Activated CD8-positive, alpha-beta memory T cell treated with anti-CD3 and anti-CD28 coated beads for 36 hours (primary cell): ENCODE results near the gene PRR13. TPM values are rescaled to one million over a fixed set of nuclear protein-coding genes. Genes with fewer than 3 reads are reported as not detected.
"Not testable (repeated sequence)": the region's sequence is repeated elsewhere in the genome, so short reads cannot be mapped to it uniquely, and the experiment has no call there.

Experiments used
- CTCF ChIA-PET: fragments of 350-600 bp; sonication (Branson Sonifier 250); formaldehyde crosslinking; loops from one replicate; lab custom pipeline; 2021; ENCODE audit warnings: antibody characterized with exemption; lab: Charles Lee
- POLR2A ChIA-PET: fragments of 350-600 bp; sonication (Branson Sonifier 250); formaldehyde crosslinking; loops from one replicate; lab custom pipeline; 2021; ENCODE audit warnings: antibody characterized with exemption; lab: Charles Lee
- total RNA-seq, 2 experiments: library from RNA; stranded (reverse); gene quantifications; one replicate each; pipeline ENCODE4 v1.2.3, GENCODE V29; 2021

The PRR13 gene, protein sequence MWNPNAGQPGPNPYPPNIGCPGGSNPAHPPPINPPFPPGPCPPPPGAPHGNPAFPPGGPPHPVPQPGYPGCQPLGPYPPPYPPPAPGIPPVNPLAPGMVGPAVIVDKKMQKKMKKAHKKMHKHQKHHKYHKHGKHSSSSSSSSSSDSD
- total RNA-seq, result 100 to 1,000 TPM; 237 to 244 TPM

DNA sequence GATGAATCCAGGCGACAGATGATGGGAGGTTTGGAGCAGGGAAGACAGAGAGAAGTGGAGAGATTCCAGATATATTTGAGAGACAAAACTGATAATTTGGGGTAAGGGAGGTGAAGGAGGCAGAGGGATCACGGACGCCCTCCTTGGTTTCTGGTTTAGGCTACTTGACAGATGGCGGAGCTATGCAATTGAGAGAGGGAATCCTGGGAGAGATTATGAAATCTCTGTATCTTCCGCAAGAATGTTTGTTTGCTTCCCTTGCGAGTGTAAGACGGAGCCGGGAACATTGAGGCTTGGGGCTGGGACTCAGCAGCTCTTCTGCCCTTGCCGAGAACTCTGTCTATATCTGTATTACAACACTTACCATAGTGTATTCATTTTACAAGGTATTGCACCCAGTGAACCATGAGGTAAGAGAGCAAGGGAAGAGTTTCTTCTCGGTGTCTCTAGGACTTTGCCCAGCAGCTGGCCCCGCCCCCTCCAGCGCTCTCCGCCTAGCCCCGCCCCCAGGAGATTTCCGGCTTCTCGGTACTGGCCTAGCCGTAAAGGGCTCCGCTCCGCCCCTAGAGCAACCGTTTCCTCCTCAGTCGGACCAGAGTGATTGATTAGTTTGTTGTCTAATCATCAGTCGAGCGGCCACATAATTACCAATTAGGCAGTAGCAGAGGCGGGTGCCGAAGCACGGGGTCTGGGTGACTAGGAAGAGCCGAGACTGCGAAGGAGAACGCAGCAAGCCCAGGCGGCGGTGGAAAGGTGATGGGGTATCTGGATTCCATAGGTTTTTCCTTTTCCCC lies at the start of gene PRR13:
Gene PRR13 (plus strand): TSS at position 695 of the 794 bp plus-strand sequence. CDS start 981 bp downstream, outside the sequence.
- POLR2A ChIA-PET, result interaction anchor here (0.6 to 1.1 kb wide), 2 partner anchors 13 to 97 kb away, joined by 4 to 5 read pairs; no protein-coding TSS in a partner anchor
- CTCF ChIA-PET, result interaction anchor here (0.7 to 2.5 kb wide), 7 partner anchors 10 to 220 kb away, joined by 3 to 8 read pairs (median 6); no protein-coding TSS in a partner anchor

DNA sequence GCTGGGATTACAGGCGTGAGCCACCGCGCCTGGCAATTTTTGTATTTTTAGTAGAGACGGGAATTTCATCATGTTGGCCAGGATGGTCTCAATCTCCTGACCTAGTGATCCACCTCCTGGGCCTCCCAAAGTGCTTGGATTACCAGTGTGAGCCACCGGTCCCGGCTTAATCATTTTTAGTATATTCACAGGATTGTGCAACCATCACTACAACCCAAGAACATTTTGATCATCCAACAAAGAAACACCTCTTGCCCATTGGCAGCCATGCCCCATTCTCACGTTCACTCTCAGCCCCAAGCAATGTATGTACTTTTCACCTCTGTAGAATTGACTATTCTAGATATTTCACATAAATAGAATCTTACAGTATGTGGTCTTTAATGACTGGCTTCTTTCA lies 41.6 kb upstream of the PRR13 start:
- CTCF ChIA-PET, result interaction anchor here (1.7 kb wide), 1 partner anchor 18 kb away, joined by 6 read pairs; no protein-coding TSS in a partner anchor
- POLR2A ChIA-PET, result no interaction called here

DNA sequence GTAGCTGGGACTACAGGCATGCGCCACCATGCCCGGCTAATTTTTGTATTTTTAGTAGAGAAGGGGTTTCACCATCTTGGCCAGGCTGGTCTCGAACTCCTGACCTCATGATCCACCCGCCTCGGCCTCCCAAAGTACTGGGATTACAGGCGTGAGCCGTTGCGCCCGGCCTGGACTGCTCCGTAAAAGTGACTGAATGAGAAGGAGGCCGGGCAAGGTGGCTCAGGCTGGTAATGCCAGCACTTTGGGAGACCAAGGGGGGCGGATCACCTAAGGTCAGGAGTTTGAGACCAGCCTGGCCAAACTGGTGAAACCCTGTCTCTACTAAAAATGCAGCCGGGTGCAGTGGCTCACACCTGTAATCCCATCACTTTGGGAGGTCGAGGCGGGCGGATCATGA lies 39.2 kb upstream of the PRR13 start:
- POLR2A ChIA-PET, result interaction anchor here (0.6 kb wide), 1 partner anchor 53 kb away, joined by 3 read pairs; no protein-coding TSS in a partner anchor
- CTCF ChIA-PET, result not testable (repeated sequence)

DNA sequence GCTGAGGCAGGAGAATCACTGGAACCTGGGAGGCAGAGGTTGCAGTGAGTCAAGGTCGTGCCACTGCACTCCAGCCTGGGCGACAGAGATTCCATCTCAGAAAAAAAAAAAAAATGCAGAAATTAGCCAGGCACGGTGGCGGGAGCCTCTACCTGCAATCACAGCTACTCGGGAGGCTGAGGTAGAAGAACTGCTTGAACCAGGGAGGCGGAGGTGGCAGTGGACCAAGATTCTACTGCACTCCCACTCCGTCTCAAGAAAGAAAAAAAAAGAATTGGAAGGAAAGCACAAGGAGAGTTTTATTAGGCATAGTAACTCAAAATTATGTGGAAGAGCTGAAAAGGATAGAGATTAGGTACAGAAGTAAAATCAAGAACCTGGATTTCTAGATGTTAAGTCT lies 38.7 kb upstream of the PRR13 start:
- ChIA-PET POLR2A (no interaction called here), CTCF (interaction anchor here (0.8 kb wide), 1 partner anchor 75 kb away, joined by 3 read pairs; no protein-coding TSS in a partner anchor)

DNA sequence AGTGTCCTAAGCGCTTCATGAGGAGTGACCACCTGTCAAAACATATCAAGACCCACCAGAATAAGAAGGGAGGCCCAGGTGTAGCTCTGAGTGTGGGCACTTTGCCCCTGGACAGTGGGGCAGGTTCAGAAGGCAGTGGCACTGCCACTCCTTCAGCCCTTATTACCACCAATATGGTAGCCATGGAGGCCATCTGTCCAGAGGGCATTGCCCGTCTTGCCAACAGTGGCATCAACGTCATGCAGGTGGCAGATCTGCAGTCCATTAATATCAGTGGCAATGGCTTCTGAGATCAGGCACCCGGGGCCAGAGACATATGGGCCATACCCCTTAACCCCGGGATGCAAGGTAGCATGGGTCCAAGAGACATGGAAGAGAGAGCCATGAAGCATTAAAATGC lies 30.6 kb upstream of the PRR13 start:
- ChIA-PET CTCF (interaction anchor here (1.0 to 2.6 kb wide), 2 partner anchors 10 to 25 kb away, joined by 3 to 6 read pairs; no protein-coding TSS in a partner anchor), POLR2A (no interaction called here)

DNA sequence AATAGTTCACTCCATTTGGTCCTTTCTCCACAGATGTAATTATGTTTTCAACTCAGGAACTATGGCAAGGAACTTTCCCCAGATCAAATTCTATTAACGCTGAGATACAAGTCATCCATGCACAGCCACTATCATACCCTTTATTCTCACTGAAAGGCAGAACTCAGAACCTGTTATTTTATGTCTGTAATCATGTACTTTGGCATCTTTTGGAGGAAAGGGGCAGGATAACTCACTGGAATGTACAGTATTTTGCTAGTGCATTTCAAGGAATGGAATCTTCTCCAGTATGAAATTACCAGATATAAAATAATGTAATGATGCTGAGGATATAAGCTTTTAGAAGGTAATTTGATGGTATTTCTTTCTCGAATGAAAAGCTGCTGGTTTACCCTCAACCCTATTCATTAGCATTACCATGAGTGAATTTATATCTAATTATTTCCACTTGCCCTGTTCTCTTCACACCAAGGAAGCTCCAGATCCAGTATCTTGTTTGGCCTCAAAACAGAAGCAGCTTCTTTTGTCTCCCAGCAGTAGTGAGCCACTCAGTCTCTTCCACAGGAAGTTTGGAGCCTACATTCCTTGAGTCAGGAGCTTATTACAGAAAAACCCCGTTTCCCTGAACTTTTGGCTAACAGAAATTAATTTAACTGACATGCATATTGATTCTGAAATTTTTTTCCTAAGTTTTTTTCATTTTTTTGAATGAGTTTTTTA lies 27.9 kb upstream of the PRR13 start:
- ChIA-PET POLR2A (interaction anchor here (1.4 kb wide), 1 partner anchor 31 kb away, joined by 4 read pairs; no protein-coding TSS in a partner anchor), CTCF (interaction anchor here (1.0 kb wide), 1 partner anchor 93 kb away, joined by 3 read pairs; the partner anchor contains the start of gene AAAS)

DNA sequence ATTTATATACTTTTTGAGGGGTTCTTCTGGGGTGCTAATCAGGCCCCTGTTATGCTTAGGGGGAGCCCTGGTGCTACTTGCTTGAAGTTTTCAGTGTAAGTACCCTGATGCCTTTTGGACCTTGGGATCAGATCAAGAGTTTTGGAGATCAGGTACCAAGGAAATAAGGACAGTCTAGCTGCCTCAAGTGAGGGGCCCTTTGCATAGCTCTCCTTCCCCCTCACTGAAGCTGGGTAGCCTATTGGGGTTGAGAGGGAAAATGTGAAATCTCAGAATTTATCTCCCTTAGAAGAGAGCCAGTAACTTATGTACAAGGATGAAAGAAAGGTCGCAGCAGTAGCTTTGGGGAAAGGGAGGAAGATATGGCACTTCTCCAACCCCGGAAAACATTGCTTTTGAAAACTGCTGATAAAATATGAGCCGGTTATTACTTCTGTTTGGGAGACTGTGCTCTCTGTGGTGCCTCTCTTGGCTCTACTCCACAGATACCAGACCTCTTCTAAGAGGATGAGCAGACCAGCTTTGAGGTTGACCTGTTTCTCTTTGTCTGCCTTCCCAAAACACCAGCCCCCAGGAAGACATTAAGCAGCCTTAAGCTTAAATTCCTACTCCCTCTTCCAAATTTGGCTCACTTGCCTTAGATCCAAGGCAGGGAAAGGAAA lies 26.6 kb upstream of the PRR13 start:
- ChIA-PET CTCF (interaction anchor here (0.5 to 1.0 kb wide), 2 partner anchors 47 to 94 kb away, joined by 3 read pairs; partner anchors contain the start of gene AAAS), POLR2A (interaction anchor here (0.6 to 1.4 kb wide), 2 partner anchors 29 to 32 kb away, joined by 4 to 7 read pairs; no protein-coding TSS in a partner anchor)

DNA sequence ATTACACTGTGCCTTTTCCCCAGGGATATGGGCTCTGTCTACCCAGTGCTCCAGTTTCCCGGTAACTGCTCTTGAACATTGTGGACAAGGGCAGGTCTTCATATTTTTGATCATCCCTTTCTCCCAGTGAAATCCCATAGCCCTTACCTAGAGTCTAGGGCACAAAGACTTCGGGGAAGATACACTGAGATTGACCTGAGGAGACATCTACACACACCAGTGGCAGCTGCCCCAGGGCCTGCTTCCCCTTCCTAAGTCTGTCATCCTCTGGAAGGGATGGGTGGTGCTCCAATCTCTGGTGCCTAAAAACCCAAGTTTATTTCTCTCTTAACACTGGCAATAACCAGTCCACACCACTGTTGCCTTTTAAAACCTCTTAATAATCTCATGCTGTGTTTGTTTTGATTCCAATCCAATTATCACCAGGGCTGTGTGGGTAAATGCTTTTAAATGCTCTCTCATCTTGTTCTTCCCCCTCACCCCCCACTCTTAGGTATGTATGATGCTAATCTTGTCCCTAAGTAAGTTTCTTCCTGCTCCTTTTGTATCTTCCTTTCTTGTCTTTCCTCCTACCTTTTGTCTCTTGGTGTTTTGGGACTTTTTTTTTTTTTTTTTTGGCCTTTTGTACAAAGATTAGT lies 25.7 kb upstream of the PRR13 start:
- CTCF ChIA-PET, POLR2A ChIA-PET: not testable (repeated sequence)

DNA sequence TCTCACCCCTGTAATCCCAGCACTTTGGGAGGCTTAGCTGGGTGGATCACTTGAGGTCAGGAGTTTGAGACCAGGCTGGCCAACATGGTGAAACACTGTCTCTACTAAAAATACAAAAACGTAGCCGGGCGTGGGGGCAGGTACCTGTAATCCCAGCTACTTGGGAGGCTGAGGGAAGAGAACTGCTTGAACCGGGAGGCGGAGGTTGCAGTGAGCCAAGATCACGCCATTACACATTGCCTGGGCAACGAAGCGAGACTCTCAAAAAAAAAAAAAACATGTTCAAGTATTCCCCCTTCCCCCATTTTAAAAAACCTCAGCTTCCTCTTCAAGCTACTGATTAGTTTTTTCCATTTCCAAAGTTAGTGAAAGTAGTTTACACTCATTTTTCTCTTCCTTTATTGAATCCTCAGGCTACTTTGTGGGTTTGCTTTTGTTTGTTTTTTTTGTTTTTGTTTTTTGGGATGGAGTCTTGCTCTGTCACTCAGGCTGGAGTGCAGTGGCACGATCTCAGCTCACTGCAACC lies 24.2 kb upstream of the PRR13 start:
- CTCF ChIA-PET, result interaction anchor here (0.8 to 2.7 kb wide), 6 partner anchors 27 to 96 kb away, joined by 3 to 17 read pairs (median 4); partner anchors contain the start of gene AAAS
- POLR2A ChIA-PET, result interaction anchor here (0.5 to 0.6 kb wide), 2 partner anchors 83 to 92 kb away, joined by 3 to 4 read pairs; no protein-coding TSS in a partner anchor

DNA sequence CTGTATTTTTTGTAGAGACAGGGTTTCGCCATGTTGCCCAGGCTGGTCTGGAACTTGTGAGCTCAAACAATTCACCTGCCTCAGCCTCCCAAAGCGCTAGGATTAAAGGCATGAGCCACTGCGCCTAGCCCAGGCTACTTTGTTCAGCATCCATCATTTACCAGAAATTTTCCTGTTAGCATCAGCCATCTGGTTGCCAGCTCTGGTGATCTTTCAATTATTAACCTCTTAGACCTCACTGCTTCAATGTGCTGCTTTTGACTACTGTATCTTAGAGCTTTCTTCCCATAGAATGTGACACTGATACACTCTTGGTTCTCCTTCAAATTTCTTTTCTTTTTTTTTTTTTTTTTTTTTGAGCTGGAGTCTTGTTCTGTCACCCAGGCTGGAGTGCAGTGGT lies 23.3 kb upstream of the PRR13 start:
- CTCF ChIA-PET, result interaction anchor here (0.6 to 2.7 kb wide), 5 partner anchors 65 to 245 kb away, joined by 3 to 17 read pairs (median 3); partner anchors contain the start of gene AAAS

DNA sequence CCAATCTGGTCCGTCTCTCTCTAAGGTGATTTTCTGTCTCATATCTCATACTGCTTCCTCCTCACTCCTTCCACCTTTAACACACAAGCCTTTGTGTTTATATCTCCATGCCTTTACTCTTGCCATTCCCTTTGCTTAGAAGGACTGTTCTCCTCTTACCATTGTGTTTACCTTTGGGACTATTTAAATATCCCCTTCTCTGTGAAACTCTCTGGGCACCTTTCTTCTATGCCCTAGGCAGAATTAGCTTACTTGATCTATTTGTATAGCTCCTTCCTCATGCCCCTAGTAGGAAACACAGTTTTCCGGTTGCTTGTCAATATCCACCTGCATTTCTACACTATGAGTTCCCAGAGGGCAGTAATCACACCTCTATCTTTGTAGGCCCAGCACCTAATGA lies 21.8 kb upstream of the PRR13 start:
- POLR2A ChIA-PET, result no interaction called here
- CTCF ChIA-PET, result interaction anchor here (0.6 to 4.4 kb wide), 3 partner anchors 38 to 196 kb away, joined by 3 to 49 read pairs (median 4); no protein-coding TSS in a partner anchor

More for the DNA sequence above, 23.3 kb upstream of the PRR13 start:
- POLR2A ChIA-PET, result interaction anchor here (0.7 kb wide), 1 partner anchor 38 kb away, joined by 3 read pairs; the partner anchor contains the start of gene SP1

DNA sequence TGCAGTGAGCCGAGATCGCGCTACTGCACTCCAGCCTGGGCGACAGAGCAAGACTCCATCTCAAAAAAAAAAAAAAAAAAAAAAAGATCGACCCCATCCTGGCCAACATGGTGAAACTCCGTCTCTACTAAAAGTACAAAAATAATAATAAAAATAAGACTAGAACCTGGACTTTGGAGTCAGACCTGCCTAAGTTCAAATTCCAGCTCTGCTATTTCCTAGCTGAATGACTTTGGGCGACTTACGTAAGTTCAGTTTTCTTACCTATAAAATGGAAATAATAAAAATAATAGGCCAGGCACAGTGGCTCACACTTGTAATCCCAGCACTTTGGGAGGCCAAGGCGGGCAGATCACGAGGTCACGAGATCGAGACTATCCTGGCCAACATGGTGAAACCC lies 19.3 kb upstream of the PRR13 start:
- POLR2A ChIA-PET, result not testable (repeated sequence)
- CTCF ChIA-PET, result interaction anchor here (0.7 to 4.4 kb wide), 8 partner anchors 8 to 320 kb away, joined by 3 to 49 read pairs (median 4); partner anchors contain the start of genes AAAS and NPFF

DNA sequence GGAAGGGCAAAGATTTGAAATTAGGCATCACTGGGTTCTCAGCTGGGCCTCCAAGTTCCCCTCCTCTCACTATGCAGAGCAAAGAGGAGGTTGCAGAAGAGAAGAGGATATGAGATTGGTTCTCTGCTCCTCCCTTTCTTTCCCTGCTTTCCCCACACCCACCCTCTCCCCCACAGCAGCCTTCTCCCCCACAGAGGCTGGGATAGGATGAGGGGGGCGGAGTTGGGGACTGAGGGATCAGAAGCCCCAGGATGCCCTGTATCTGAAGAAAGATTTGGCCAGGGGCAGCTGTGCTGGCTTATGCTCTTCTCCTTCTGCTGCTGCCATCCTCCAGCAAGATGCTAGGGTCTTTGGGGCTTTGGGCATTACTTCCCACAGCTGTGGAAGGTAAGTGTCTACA lies 17.9 kb upstream of the PRR13 start, which contains the start of gene AMHR2:
Gene AMHR2 (plus strand): TSS at position 259 of the 400 bp plus-strand sequence. CDS start 80 bp downstream, at position 339.
- POLR2A ChIA-PET, result no interaction called here

DNA sequence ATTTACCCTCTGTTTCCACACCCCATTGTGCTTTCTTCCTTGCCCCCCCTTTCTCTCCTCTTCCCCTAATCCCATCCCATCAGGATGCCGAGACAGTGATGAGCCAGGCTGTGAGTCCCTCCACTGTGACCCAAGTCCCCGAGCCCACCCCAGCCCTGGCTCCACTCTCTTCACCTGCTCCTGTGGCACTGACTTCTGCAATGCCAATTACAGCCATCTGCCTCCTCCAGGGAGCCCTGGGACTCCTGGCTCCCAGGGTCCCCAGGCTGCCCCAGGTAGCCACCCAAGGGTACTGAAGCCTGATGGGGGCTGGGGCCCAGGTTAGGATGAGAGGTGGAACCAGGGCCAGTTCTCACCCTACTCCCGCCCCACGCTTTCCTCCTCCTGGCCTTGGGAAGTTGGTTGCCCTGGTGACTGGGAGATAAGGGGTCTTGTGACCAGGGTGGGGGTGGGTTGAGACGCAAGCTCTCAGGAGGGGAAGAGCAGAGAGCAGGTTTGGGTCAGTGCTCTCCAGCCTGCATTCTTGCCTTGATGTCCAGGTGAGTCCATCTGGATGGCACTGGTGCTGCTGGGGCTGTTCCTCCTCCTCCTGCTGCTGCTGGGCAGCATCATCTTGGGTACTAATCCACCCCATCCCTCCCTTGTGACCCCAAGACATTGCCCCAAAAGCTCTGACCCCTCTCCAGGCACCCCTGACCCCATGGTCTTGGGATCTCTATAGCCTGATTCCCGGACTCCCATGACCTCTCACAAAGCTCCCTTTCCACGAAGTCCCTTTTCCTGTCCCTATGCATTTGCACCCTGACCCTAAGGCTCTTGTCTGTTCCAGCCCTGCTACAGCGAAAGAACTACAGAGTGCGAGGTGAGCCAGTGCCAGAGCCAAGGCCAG lies 16.7 kb upstream of the PRR13 start:
- POLR2A ChIA-PET, result no interaction called here
- CTCF ChIA-PET, result interaction anchor here (0.6 to 1.5 kb wide), 6 partner anchors 17 to 1385 kb away, joined by 3 to 5 read pairs (median 4); no protein-coding TSS in a partner anchor

More for the DNA sequence above, 17.9 kb upstream of the PRR13 start, which contains the start of gene AMHR2:
- CTCF ChIA-PET, result interaction anchor here (0.7 to 4.4 kb wide), 4 partner anchors 17 to 88 kb away, joined by 3 to 49 read pairs (median 6); no protein-coding TSS in a partner anchor

DNA sequence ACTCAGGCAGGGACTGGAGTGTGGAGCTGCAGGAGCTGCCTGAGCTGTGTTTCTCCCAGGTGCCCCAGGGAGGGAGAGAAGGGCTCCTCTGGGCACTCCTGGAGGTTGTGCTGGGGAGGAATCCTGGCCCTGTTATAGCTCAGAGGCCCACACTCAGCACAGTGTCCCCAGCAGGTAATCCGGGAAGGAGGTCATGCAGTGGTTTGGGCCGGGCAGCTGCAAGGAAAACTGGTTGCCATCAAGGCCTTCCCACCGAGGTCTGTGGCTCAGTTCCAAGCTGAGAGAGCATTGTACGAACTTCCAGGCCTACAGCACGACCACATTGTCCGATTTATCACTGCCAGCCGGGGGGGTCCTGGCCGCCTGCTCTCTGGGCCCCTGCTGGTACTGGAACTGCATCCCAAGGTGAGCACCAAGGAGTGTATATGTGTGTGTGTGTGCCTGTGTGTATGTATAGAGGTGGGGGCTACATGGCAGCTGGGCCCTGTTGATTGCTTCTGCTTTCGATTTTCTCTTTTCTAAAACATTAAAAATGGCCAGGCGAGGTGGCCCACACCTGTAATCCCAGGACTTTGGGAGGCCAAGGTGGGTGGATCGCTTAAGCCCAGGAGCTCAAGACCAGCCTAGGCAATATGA lies 15.9 kb upstream of the PRR13 start:
- POLR2A ChIA-PET, result no interaction called here
- CTCF ChIA-PET, result interaction anchor here (0.6 to 1.5 kb wide), 7 partner anchors 18 to 1386 kb away, joined by 3 to 5 read pairs (median 3); no protein-coding TSS in a partner anchor
